ENCODE results near the gene GBP6.
"Not testable (repeated sequence)": the region's sequence is repeated elsewhere in the genome, so short reads cannot be mapped to it uniquely, and the experiment has no call there.

Gene GBP6

GRCh38 chr1:89429062-89429461 is 65.2 kb downstream of the GBP6 start:
- Mint-ChIP-seq H3K27ac (no peak overlapping the region), H3K9me3 (no peaks in the 10 kb centered on the region), H3K27me3 (ENCODE audit: low read depth) (peaks cover 5% of the 10 kb centered on the region), H3K4me3 (no peak overlapping the region), H3K4me1 (no peaks in the 10 kb centered on the region), H3K36me3 (ENCODE audit: low read depth) (no peaks in the 10 kb centered on the region)
- TF ChIP-seq, protein P1, sequence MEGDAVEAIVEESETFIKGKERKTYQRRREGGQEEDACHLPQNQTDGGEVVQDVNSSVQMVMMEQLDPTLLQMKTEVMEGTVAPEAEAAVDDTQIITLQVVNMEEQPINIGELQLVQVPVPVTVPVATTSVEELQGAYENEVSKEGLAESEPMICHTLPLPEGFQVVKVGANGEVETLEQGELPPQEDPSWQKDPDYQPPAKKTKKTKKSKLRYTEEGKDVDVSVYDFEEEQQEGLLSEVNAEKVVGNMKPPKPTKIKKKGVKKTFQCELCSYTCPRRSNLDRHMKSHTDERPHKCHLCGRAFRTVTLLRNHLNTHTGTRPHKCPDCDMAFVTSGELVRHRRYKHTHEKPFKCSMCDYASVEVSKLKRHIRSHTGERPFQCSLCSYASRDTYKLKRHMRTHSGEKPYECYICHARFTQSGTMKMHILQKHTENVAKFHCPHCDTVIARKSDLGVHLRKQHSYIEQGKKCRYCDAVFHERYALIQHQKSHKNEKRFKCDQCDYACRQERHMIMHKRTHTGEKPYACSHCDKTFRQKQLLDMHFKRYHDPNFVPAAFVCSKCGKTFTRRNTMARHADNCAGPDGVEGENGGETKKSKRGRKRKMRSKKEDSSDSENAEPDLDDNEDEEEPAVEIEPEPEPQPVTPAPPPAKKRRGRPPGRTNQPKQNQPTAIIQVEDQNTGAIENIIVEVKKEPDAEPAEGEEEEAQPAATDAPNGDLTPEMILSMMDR (IDR thresholded peaks at IDR 0.05; ENCODE audit: unreplicated experiment in 3 of 3): no peak

- H3K9me3 Mint-ChIP-seq; H3K27me3 Mint-ChIP-seq (ENCODE audit: low read depth); H3K27ac Mint-ChIP-seq; H3K36me3 Mint-ChIP-seq (ENCODE audit: low read depth); H3K4me1 Mint-ChIP-seq; H3K4me3 Mint-ChIP-seq: not testable (repeated sequence)
Measured at GRCh38 chr1:89429681-89430080, 65.8 kb downstream of the GBP6 start.

DNA sequence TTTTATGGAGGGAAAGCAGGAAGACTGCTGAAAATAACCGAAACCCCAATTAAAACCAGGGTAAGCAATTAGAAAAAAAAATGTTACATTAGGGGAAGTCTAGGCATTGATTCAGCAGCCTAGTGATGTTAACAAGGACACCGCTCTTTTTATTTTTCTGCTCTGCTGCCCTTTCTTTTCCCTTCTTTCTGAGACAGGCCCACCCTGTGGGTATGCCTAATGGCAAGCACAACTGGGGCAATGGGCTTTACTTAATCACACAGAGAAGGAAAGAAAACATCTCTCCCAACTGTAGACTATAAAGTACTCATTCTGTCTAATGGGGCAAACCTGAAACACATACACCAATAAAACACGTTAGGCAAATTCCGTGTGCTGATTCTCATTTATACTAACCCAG is 69.6 kb downstream of the GBP6 start:
- no peak overlapping the region for H3K27ac Mint-ChIP-seq
- TF ChIP-seq, protein P1 (IDR thresholded peaks at IDR 0.05; ENCODE audit: unreplicated experiment in 3 of 3): no peak
- H3K9me3 Mint-ChIP-seq: peaks cover under 1% of the 10 kb centered on the region
- H3K36me3 Mint-ChIP-seq (ENCODE audit: low read depth): no peaks in the 10 kb centered on the region
- peaks cover 5% of the 10 kb centered on the region for H3K27me3 Mint-ChIP-seq (ENCODE audit: low read depth)
- H3K4me3 Mint-ChIP-seq: no peak overlapping the region
- no peaks in the 10 kb centered on the region for H3K4me1 Mint-ChIP-seq

GRCh38 chr1:89434058-89434780 is 70.4 kb downstream of the GBP6 start:
- not testable (repeated sequence) for H3K36me3 Mint-ChIP-seq (ENCODE audit: low read depth); H3K4me1 Mint-ChIP-seq; H3K27ac Mint-ChIP-seq; H3K9me3 Mint-ChIP-seq; H3K27me3 Mint-ChIP-seq (ENCODE audit: low read depth); H3K4me3 Mint-ChIP-seq
